Measurements from ENCODE around the gene NXPH4. TPM values are rescaled to one million over a fixed set of nuclear protein-coding genes. Genes with fewer than 3 reads are reported as not detected.

Gene NXPH4
- total RNA-seq, 6 donors from 2014 or later: 0.20 to 0.94 (median 0.22) TPM; not detected in 3

DNA sequence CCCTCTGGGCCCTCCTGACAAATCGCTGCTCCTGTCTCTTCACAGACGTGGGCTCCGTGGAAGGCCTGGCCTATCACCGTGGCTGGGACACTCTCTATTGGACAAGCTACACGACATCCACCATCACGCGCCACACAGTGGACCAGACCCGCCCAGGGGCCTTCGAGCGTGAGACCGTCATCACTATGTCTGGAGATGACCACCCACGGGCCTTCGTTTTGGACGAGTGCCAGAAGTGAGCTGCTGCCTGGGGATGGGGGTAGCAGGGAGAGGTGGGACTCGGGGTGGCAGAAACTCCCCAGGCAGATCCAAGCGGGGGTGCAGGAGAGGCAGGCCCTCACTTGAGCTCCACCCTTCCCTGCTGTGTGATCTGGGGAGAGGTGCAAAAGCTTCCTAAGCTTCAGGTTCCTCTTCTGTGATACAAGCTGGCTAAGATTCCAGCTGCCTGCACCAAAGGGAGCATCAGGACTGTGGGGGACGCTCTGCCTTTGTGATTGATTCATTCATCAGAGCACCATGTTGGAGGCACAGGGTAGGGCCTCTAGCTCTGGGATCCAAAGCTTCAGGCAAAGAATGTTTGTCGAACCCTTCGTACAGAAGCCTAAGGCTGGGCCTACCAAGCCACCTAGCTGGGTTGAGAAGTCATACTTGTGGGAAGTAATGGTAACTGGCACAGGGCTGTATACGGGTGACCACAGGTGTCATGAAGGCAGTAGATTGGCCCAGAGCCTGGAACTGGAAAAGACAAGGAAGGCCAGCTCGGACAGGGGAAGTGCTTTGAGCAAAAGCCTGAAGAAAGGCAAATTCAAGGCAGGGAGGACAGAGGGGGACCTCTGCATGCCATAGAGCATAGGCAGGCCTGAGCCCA, 29.1 kb upstream of the NXPH4 start:
- TF ChIP-seq EP300 (IDR thresholded peaks at IDR 0.05): no peak
- Histone ChIP-seq H3K4me3 (no peak overlapping the region), H3K27ac (no peak overlapping the region), H3K27me3 (no peaks in the 10 kb centered on the region), H3K36me3 (peaks cover 7 to 86% (median 55%) of the 10 kb centered on the region in 4 donors), H3K9me3 (no peaks in the 10 kb centered on the region), H3K4me1 (peaks cover 3 to 14% (median 9%) of the 10 kb centered on the region in 4 donors)
- DNase-seq (no peak), ATAC-seq (ENCODE audit: low FRiP score in 2 of 2) (no peak)
- 75 to 79% methylated on average over 8 to 21 of the region's 21 CpGs for WGBS, 2 donors

GRCh38 chr12:57188090-57188425, 28.5 kb upstream of the NXPH4 start:
- H3K27me3 ChIP-seq: no peaks in the 10 kb centered on the region
- no peak for ATAC-seq (ENCODE audit: low FRiP score in 2 of 2)
- peaks cover 3 to 14% (median 9%) of the 10 kb centered on the region in 4 donors for H3K4me1 ChIP-seq
- H3K27ac ChIP-seq: no peak overlapping the region
- peaks cover 7 to 92% (median 61%) of the 10 kb centered on the region in 4 donors for H3K36me3 ChIP-seq
- no peak overlapping the region for H3K4me3 ChIP-seq
- 80 to 88% methylated on average over 8 of the region's 8 CpGs for WGBS, 2 donors
- H3K9me3 ChIP-seq: no peaks in the 10 kb centered on the region
- DNase-seq: no peak
- TF ChIP-seq POLR2A (IDR thresholded peaks at IDR 0.05): no peak
- no peak for TF ChIP-seq POLR2AphosphoS5 (IDR thresholded peaks at IDR 0.05)
- no peak for TF ChIP-seq CTCF (IDR thresholded peaks at IDR 0.05)
- TF ChIP-seq EP300 (IDR thresholded peaks at IDR 0.05): no peak

DNA sequence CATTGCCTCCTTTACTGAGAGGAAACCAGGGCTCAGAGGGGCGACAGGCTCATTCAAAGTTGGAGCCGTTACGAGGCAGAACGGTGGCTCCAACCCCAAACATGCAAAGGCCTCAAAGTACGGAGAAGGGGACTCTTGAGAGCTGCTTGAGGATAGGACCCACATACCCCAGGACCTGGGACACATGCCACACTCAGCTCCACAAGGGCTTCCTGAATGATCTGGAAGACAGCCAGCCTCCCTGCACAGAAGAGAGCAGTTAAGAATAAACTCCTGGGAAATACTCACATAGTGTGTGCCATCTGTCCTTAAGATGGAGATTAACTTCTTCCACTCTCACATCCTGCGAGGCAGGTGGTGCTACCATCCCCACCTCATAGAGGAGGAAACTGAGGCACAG, 26.6 kb upstream of the NXPH4 start:
- H3K4me3 ChIP-seq: no peak overlapping the region
- WGBS, 2 donors: 25 to 49% methylated on average over 6 of the region's 6 CpGs
- no peak overlapping the region for H3K27ac ChIP-seq
- H3K36me3 ChIP-seq: peaks cover 7 to 94% (median 66%) of the 10 kb centered on the region in 4 donors
- no peaks in the 10 kb centered on the region for H3K27me3 ChIP-seq
- peaks cover 3 to 14% (median 9%) of the 10 kb centered on the region in 4 donors for H3K4me1 ChIP-seq
- no peak for TF ChIP-seq EP300 (IDR thresholded peaks at IDR 0.05)
- TF ChIP-seq CTCF (IDR thresholded peaks at IDR 0.05): no peak
- no peak for TF ChIP-seq POLR2AphosphoS5 (IDR thresholded peaks at IDR 0.05)
- TF ChIP-seq POLR2A (IDR thresholded peaks at IDR 0.05): no peak
- peak; percentile 4 to 11 for ATAC-seq (ENCODE audit: low FRiP score in 2 of 2)
- DNase-seq: peak in 1 of 2 donors; percentile 76
- no peaks in the 10 kb centered on the region for H3K9me3 ChIP-seq

DNA sequence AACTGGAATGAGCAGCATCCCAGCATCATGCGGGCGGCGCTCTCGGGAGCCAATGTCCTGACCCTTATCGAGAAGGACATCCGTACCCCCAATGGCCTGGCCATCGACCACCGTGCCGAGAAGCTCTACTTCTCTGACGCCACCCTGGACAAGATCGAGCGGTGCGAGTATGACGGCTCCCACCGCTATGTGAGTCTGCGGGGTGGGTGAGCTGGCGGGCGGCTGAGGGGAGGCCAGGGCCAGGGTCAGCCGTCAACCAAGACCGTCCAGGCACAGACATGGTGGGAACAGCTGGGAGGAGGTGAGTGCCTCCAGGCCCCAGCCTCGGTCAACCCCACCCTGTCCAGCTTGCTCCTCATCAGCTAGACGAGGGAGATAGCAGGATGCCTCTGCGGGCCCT, 25.8 kb upstream of the NXPH4 start:
- no peak overlapping the region for H3K27ac ChIP-seq
- 95 to 98% methylated on average over 18 to 23 of the region's 23 CpGs for WGBS, 2 donors

More for the DNA sequence above, 25.8 kb upstream of the NXPH4 start:
- DNase-seq: peak in 1 of 2 donors; percentile 77
- ATAC-seq (ENCODE audit: low FRiP score in 2 of 2): no peak
- peaks cover 3 to 14% (median 9%) of the 10 kb centered on the region in 4 donors for H3K4me1 ChIP-seq
- TF ChIP-seq POLR2AphosphoS5 (IDR thresholded peaks at IDR 0.05) (no peak), CTCF (IDR thresholded peaks at IDR 0.05) (no peak), EP300 (IDR thresholded peaks at IDR 0.05) (no peak), POLR2A (IDR thresholded peaks at IDR 0.05) (no peak)
- no peak overlapping the region for H3K4me3 ChIP-seq
- H3K9me3 ChIP-seq: no peaks in the 10 kb centered on the region
- no peaks in the 10 kb centered on the region for H3K27me3 ChIP-seq
- peaks cover 7 to 94% (median 66%) of the 10 kb centered on the region in 4 donors for H3K36me3 ChIP-seq
